IMR-90 (cell line): Measurements from ENCODE around the gene ATP1B3. TPM values are rescaled to one million over a fixed set of nuclear protein-coding genes. Genes with fewer than 3 reads are reported as not detected.

Experiments used
- ATAC-seq: fragments of 200-7000 bp; cut with Tn5 transposase; 2 replicates; pipeline ENCODE4 v1.9.1; 2020; ENCODE audit warnings: low read depth, mild to moderate bottlenecking, moderate library complexity
- BruUV-seq: library from RNA; stranded (reverse); fragments of 400-500 nt; replicated peaks from 2 replicates; lab custom pipeline; 2021; lab: Mats Ljungman, UMichigan
- CTCF ChIA-PET: fragments of 300-600 bp; formaldehyde crosslinking; extraction: SDS; loops from one replicate; lab custom pipeline; 2021; ENCODE audit warnings: antibody characterized with exemption; lab: Yijun Ruan, JAX
- POLR2A ChIA-PET: fragments of 300-600 bp; sonication (Branson Sonifier 250); formaldehyde crosslinking; loops from one replicate; lab custom pipeline; 2022; ENCODE audit warnings: antibody characterized with exemption; ENCODE audit not compliant: unreplicated experiment; lab: Charles Lee
- DNase-seq: peaks from one replicate; pipeline ENCODE4 v3.0.0; 2013
- H2AFZ ChIP-seq: replicated peaks from 2 replicates; pipeline ENCODE3; 2013; ENCODE audit warnings: low read length, mild to moderate bottlenecking; ENCODE audit not compliant: poor library complexity
- H2AK5ac ChIP-seq: 2 replicates; pipeline ENCODE4 v1.6.1; 2013; ENCODE audit warnings: low read depth, low read length, inconsistent platforms
- H2AK9ac ChIP-seq: replicated peaks from 2 replicates; pipeline ENCODE3; 2013; ENCODE audit warnings: mild to moderate bottlenecking, low read depth, low read length, moderate library complexity; ENCODE audit not compliant: poor library complexity
- H2BK120ac ChIP-seq: 2 replicates; pipeline ENCODE4 v1.6.1; 2013; ENCODE audit warnings: low read depth, low read length, inconsistent platforms
- H2BK15ac ChIP-seq: 3 replicates; pipeline ENCODE4 v1.6.1; 2013; ENCODE audit warnings: low read depth, low read length, inconsistent platforms
- H2BK20ac ChIP-seq: 2 replicates; pipeline ENCODE4 v1.6.1; 2013; ENCODE audit warnings: low read depth, mild to moderate bottlenecking, inconsistent platforms, low read length, moderate library complexity
- H2BK5ac ChIP-seq: 2 replicates; pipeline ENCODE4 v1.6.1; 2013; ENCODE audit warnings: mild to moderate bottlenecking, low read depth, low read length, inconsistent platforms; ENCODE audit not compliant: poor library complexity, severe bottlenecking
- H3K14ac ChIP-seq: replicated peaks from 2 replicates; pipeline ENCODE4 v1.6.1; 2013; ENCODE audit warnings: low read depth, low read length, inconsistent platforms
- H3K18ac ChIP-seq: 2 replicates; pipeline ENCODE4 v1.6.1; 2013; ENCODE audit warnings: low read depth, low read length, control low read depth
- H3K23ac ChIP-seq: 2 replicates; pipeline ENCODE4 v1.6.1; 2013; ENCODE audit warnings: low read depth, low read length, inconsistent platforms
- H3K27ac ChIP-seq: 2 replicates; pipeline ENCODE4 v1.5.1; 2013; ENCODE audit warnings: mild to moderate bottlenecking, control low read depth, low read length; ENCODE audit not compliant: insufficient read depth
- H3K27me3 ChIP-seq: 2 replicates; pipeline ENCODE4 v1.6.1; 2013; ENCODE audit warnings: low read length; ENCODE audit not compliant: control insufficient read depth, insufficient read depth
- H3K36me3 ChIP-seq: 2 replicates; pipeline ENCODE4 v1.6.1; 2013; ENCODE audit warnings: low read length, mixed read lengths; ENCODE audit not compliant: control insufficient read depth, insufficient read depth
- H3K4ac ChIP-seq: 2 replicates; pipeline ENCODE4 v1.6.1; 2013; ENCODE audit warnings: low read depth, low read length, inconsistent platforms
- H3K4me1 ChIP-seq: 2 replicates; pipeline ENCODE4 v1.6.1; 2013; ENCODE audit warnings: low read length, mixed read lengths; ENCODE audit not compliant: control insufficient read depth, insufficient read depth
- H3K4me2 ChIP-seq: 2 replicates; pipeline ENCODE4 v1.6.1; 2013; ENCODE audit warnings: low read depth, mild to moderate bottlenecking, control low read depth, low read length, moderate library complexity
- H3K4me3 ChIP-seq: 2 replicates; pipeline ENCODE4 v1.5.1; 2013; ENCODE audit warnings: low read depth, mild to moderate bottlenecking, control low read depth, low read length, moderate library complexity; ENCODE audit not compliant: insufficient read depth
- H3K56ac ChIP-seq: 2 replicates; pipeline ENCODE4 v1.6.1; 2013; ENCODE audit warnings: low read length, inconsistent platforms; ENCODE audit not compliant: insufficient read depth; ENCODE audit errors: extremely low read depth
- H3K79me1 ChIP-seq, 2 experiments: 2 replicates each; pipeline ENCODE4 v1.6.1; 2013; ENCODE audit warnings: low read length in 2 of 2, inconsistent platforms in 1 of 2, low read depth in 1 of 2
- H3K9ac ChIP-seq: 2 replicates; pipeline ENCODE4 v1.6.1; 2013; ENCODE audit warnings: low read depth, low read length, control low read depth
- H3K9me1 ChIP-seq: 2 replicates; pipeline ENCODE4 v1.6.1; 2013; ENCODE audit warnings: low read length, inconsistent platforms; ENCODE audit not compliant: insufficient read depth
- H3K9me3 ChIP-seq: 2 replicates; pipeline ENCODE4 v1.6.1; 2013; ENCODE audit warnings: low read length; ENCODE audit not compliant: control insufficient read depth, insufficient read depth
- H4K20me1 ChIP-seq: 2 replicates; pipeline ENCODE4 v1.6.1; 2013; ENCODE audit warnings: low read length, inconsistent platforms; ENCODE audit not compliant: insufficient read depth
- H4K5ac ChIP-seq: 2 replicates; pipeline ENCODE4 v1.6.1; 2013; ENCODE audit warnings: mild to moderate bottlenecking, low read depth, low read length, control low read depth
- H4K8ac ChIP-seq, 2 experiments: 2 replicates each; pipeline ENCODE4 v1.6.1; 2013; ENCODE audit warnings: low read depth in 2 of 2, low read length in 2 of 2, control low read depth in 1 of 2, inconsistent platforms in 1 of 2
- H4K91ac ChIP-seq: 2 replicates; pipeline ENCODE4 v1.6.1; 2013; ENCODE audit warnings: low read depth, low read length, inconsistent platforms; ENCODE audit not compliant: insufficient read depth
- MAZ ChIP-seq: IDR thresholded peaks from 2 replicates; pipeline ENCODE4 v1.6.1; 2012; ENCODE audit warnings: low read depth, mild to moderate bottlenecking, low read length, improper control_type of control experiment, moderate library complexity, borderline replicate concordance
- NFE2L2 ChIP-seq: fragments of 150-350 bp; IDR thresholded peaks from 2 replicates; pipeline ENCODE4 v1.6.1; 2016; ENCODE audit warnings: low read depth, mild to moderate bottlenecking, low read length
- WGBS, 2 experiments: methylation state at CpG; one replicate each; pipeline versions ENCODE4 v1.1.5 to v1.1.7; 2013; ENCODE audit warnings: missing lambda C conversion rate in 2 of 2; ENCODE audit not compliant: insufficient read length in 1 of 2; ENCODE audit errors: extremely low coverage in 2 of 2; 5-methylcytosine and 5-hydroxymethylcytosine counted together
- dilution Hi-C: fragments of 300-500 bp; cut with HindIII; formaldehyde crosslinking; loops from one replicate; pipeline ENCODE4 v1.14.3; 2018; ENCODE audit warnings: low sequenced_read_pairs; ENCODE audit not compliant: unreplicated experiment
- in situ Hi-C: fragments of 300-500 bp; cut with MboI; formaldehyde crosslinking; loops from 3 replicates; pipeline ENCODE4 v1.14.3; 2019; ENCODE audit warnings: low sequenced_read_pairs, inconsistent platforms, mixed read lengths
- intact Hi-C: fragments of 100-400 bp; cut with micrococcal nuclease; formaldehyde crosslinking; loops from 2 replicates; pipeline ENCODE4 v1.10.0; 2022
- polyA plus RNA-seq, 3 experiments: library from polyadenylated mRNA; depleted of rRNA; stranded (reverse); fragments of >200 nt; gene quantifications; 2 replicates each; pipeline ENCODE4 v1.2.3, GENCODE V29; 2012; ENCODE audit warnings: low replicate concordance in 1 of 3
- total RNA-seq: library from RNA; depleted of rRNA; stranded (reverse); fragments of >200 nt; gene quantifications from 2 replicates; pipeline ENCODE4 v1.2.3, GENCODE V29; 2012

Gene ATP1B3
- total and polyA plus RNA-seq, 2 of the 4 experiments (the other 2 are of a cell fraction) = 64.3 to 126 TPM

DNA sequence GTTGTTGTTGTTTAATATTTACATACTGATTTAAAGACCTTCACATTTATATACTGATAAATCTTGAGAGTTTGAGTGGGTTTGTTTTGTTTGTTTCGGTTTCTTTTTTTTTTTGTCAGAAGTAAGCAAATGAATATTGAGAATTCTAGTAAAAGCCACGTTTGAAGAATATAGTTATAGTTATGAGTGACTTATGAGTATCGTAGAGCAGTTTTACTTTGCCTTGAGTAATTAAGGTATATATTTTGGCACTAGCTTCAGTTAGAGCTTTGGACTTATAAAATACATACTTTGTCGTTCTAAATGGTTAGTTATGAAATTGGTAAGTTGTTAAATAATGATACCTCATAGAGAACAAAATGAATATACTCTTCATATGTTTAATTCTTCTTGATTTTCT, 27.8 kb downstream of the ATP1B3 start:
- Histone ChIP-seq H4K91ac (no peak overlapping the region), H3K9ac (no peak overlapping the region), H2BK15ac (no peak overlapping the region), H3K14ac (no peak overlapping the region), H3K56ac (no peak overlapping the region), H2BK120ac (no peak overlapping the region), H3K4me2 (no peak overlapping the region), H3K4ac (no peak overlapping the region), H2AK5ac (no peak overlapping the region), H2BK5ac (no peak overlapping the region), H4K8ac (no peak overlapping the region), H3K4me3 (no peak overlapping the region), H3K23ac (no peak overlapping the region), H3K27me3 (no peaks in the 10 kb centered on the region), H2AFZ (no peak overlapping the region), H2BK20ac (no peak overlapping the region), H3K18ac (no peak overlapping the region), H3K36me3 (peaks cover 14% of the 10 kb centered on the region), H2AK9ac (no peak overlapping the region), H3K4me1 (peaks cover 3% of the 10 kb centered on the region; the same call in 1 of the 2 replicates), H3K27ac (no peak overlapping the region), H4K5ac (no peak overlapping the region), H3K9me3 (no peaks in the 10 kb centered on the region), H4K20me1 (no peaks in the 10 kb centered on the region; the same call in 1 of the 2 replicates), H3K9me1 (peaks cover 7% of the 10 kb centered on the region), H3K79me1 (peaks cover 36 to 53% of the 10 kb centered on the region in 2 experiments)
- ChIA-PET POLR2A (interaction anchor here (0.6 kb wide), 1 partner anchor 453 kb away, joined by 3 read pairs; no protein-coding TSS in a partner anchor), CTCF (no interaction called here)
- WGBS, 2 experiments = no CpG with 5 or more reads among the region's 4 CpGs
- BruUV-seq = no TSS peak
- intact Hi-C loops = no loop called here
- in situ Hi-C loops = no loop called here
- dilution Hi-C loops = no loop called here
- no peak for TF ChIP-seq NFE2L2
- no peak for TF ChIP-seq MAZ
- no peak for ATAC-seq
- DNase-seq = no peak
